Endothelial cell of umbilical vein (primary cell): ENCODE data around the gene RNF222. TPM values are rescaled to one million over a fixed set of nuclear protein-coding genes. Genes with fewer than 3 reads are reported as not detected.

ENCODE experiments used
- BruUV-seq: library from RNA; stranded (reverse); fragments of 400-500 nt; replicated peaks from 2 replicates; lab custom pipeline; 2021; lab: Mats Ljungman, UMichigan
- CTCF ChIA-PET: fragments of 300-600, 350-600 bp; sonication (Branson Sonifier 250); formaldehyde crosslinking; loops from one replicate; lab custom pipeline; 2021; ENCODE audit warnings: antibody characterized with exemption, inconsistent platforms; lab: Charles Lee
- POLR2A ChIA-PET: fragments of 300-600, 350-600 bp; sonication (Branson Sonifier 250); formaldehyde crosslinking; loops from one replicate; lab custom pipeline; 2021; ENCODE audit warnings: antibody characterized with exemption, inconsistent platforms; lab: Charles Lee
- DNase-seq: peaks from one replicate; pipeline ENCODE4 v3.0.0-alpha.2; 2011; ENCODE audit warnings: low read depth, low spot score
- FAIRE-seq: peaks from 2 replicates; lab custom pipeline; 2011; peaks lifted over from hg19 to GRCh38; lab: Jason Lieb, UNC
- H2AFZ ChIP-seq: 2 replicates; pipeline ENCODE4 v1.6.0; 2012; ENCODE audit warnings: low read depth, low read length, control low read depth, inconsistent platforms
- H3K27ac ChIP-seq: 2 replicates; pipeline ENCODE4 v1.5.1; 2011; ENCODE audit warnings: low read depth, mild to moderate bottlenecking, control low read depth, low read length, moderate library complexity; ENCODE audit not compliant: insufficient read depth
- H3K27me3 ChIP-seq, 2 experiments: 2 replicates each; pipeline versions ENCODE4 v1.6.0 to v1.6.1; 2011; ENCODE audit warnings: low read length in 2 of 2, mixed read lengths in 1 of 2; ENCODE audit not compliant: control insufficient read depth in 2 of 2, insufficient read depth in 2 of 2
- H3K36me3 ChIP-seq, 2 experiments: 2 replicates in 1 of 2; 3 replicates in 1 of 2; pipeline ENCODE4 v1.5.1; 2011; ENCODE audit warnings: low read length in 2 of 2, mild to moderate bottlenecking in 1 of 2, moderate library complexity in 1 of 2; ENCODE audit not compliant: control insufficient read depth in 2 of 2, insufficient read depth in 2 of 2; ENCODE audit errors: extremely low read depth in 1 of 2
- H3K4me1 ChIP-seq: 3 replicates; pipeline ENCODE4 v1.5.1; 2011; ENCODE audit warnings: mild to moderate bottlenecking, low read length; ENCODE audit not compliant: control insufficient read depth, insufficient read depth; ENCODE audit errors: extremely low read depth
- H3K4me2 ChIP-seq: 2 replicates; pipeline ENCODE4 v1.6.1; 2011; ENCODE audit warnings: low read length, control low read depth, mixed read lengths; ENCODE audit not compliant: insufficient read depth
- H3K4me3 ChIP-seq, 3 experiments: fragments of 200-600 bp in 1 of 3; sonication (generic), shearing (Covaris generic) in 1 of 3; replicated peaks in 1 of 3; 2 replicates each; pipeline ENCODE4 v1.5.1; 2011 to 2016; ENCODE audit warnings: control low read depth in 3 of 3, low read length in 3 of 3, mild to moderate bottlenecking in 2 of 3, inconsistent platforms in 1 of 3, low read depth in 1 of 3, moderate library complexity in 1 of 3; ENCODE audit not compliant: insufficient read depth in 1 of 3
- H3K79me2 ChIP-seq: 2 replicates; pipeline ENCODE4 v1.6.0; 2012; ENCODE audit warnings: low read length, inconsistent platforms; ENCODE audit not compliant: control insufficient read depth, insufficient read depth
- H3K9ac ChIP-seq: replicated peaks from 2 replicates; pipeline ENCODE3; 2011; ENCODE audit warnings: low read length, control low read depth; ENCODE audit not compliant: insufficient read depth; ENCODE audit errors: extremely low read depth
- H3K9me1 ChIP-seq: replicated peaks from 3 replicates; pipeline ENCODE4 v1.6.0; 2011; ENCODE audit warnings: mild to moderate bottlenecking, low read length; ENCODE audit not compliant: control insufficient read depth, insufficient read depth; ENCODE audit errors: extremely low read depth
- H3K9me3 ChIP-seq: replicated peaks from 2 replicates; pipeline ENCODE4 v1.5.1; 2012; ENCODE audit warnings: low read length, inconsistent platforms; ENCODE audit not compliant: control insufficient read depth, insufficient read depth
- H4K20me1 ChIP-seq: replicated peaks from 2 replicates; pipeline ENCODE3; 2011; ENCODE audit warnings: mild to moderate bottlenecking, low read length; ENCODE audit not compliant: control insufficient read depth, insufficient read depth; ENCODE audit errors: extremely low read depth
- EZH2 ChIP-seq: IDR thresholded peaks from 2 replicates; pipeline ENCODE4 v1.6.1; 2012; ENCODE audit warnings: borderline replicate concordance, low read depth, mild to moderate bottlenecking, moderate library complexity, low read length, inconsistent platforms; ENCODE audit not compliant: severe bottlenecking
- FOS ChIP-seq: IDR thresholded peaks from 2 replicates; pipeline ENCODE4 v1.6.1; 2011; ENCODE audit warnings: mild to moderate bottlenecking, low read length, moderate library complexity, borderline replicate concordance; ENCODE audit not compliant: insufficient read depth
- GATA2 ChIP-seq: IDR thresholded peaks from 2 replicates; pipeline ENCODE4 v1.7.0; 2011; ENCODE audit warnings: low read depth, mild to moderate bottlenecking, moderate library complexity, mixed read lengths, low read length; ENCODE audit not compliant: insufficient read length, insufficient read depth
- JUN ChIP-seq: IDR thresholded peaks from 2 replicates; pipeline ENCODE4 v1.6.1; 2011; ENCODE audit warnings: borderline replicate concordance, low read depth; ENCODE audit not compliant: insufficient read length, insufficient read depth
- MYC ChIP-seq: IDR thresholded peaks from one replicate; pipeline ENCODE4 v1.6.1; 2011; ENCODE audit warnings: mild to moderate bottlenecking, low read depth, low read length
- POLR2A ChIP-seq: IDR thresholded peaks from 2 replicates; pipeline ENCODE4 v1.6.1; 2012; ENCODE audit warnings: low read depth, mild to moderate bottlenecking, control low read depth, low read length
- POLR2AphosphoS5 ChIP-seq: IDR thresholded peaks from 2 replicates; pipeline ENCODE4 v1.6.1; 2012; ENCODE audit warnings: low read depth, mild to moderate bottlenecking, control low read depth, low read length, moderate library complexity; ENCODE audit not compliant: insufficient read depth
- dilution Hi-C: fragments of 300-500 bp; cut with MboI; formaldehyde crosslinking; loops from one replicate; pipeline ENCODE4 v1.15.0; 2019; ENCODE audit warnings: low sequenced_read_pairs; ENCODE audit not compliant: extremely low pct_ligation_motif_present
- intact Hi-C: fragments of 100-400 bp; cut with micrococcal nuclease; formaldehyde crosslinking; loops from one replicate; pipeline ENCODE4 v1.10.0; 2022
- polyA plus RNA-seq, 4 experiments: library from polyadenylated mRNA; depleted of rRNA in 3 of 4; stranded (reverse) in 3 of 4; unstranded in 1 of 4; fragments of >200 nt; gene quantifications; 2 replicates each; pipeline versions ENCODE4 v1.2.1 to v1.2.3, GENCODE V29; 2011 to 2012; ENCODE audit warnings: missing spikeins in 1 of 4
- total RNA-seq: library from RNA; stranded (reverse); gene quantifications from 2 replicates; pipeline ENCODE4 v1.2.3, GENCODE V29; 2021
- TF ChIP-seq, protein P1 (sequence below): IDR thresholded peaks from 2 replicates; pipeline ENCODE4 v1.6.1; 2011; ENCODE audit not compliant: insufficient read depth, insufficient read length
- TF ChIP-seq, protein P2 (sequence below), 2 donors: IDR thresholded peaks; 1 replicate in 1 of 2; 2 replicates in 1 of 2; pipeline ENCODE4 v1.5.1; 2011; ENCODE audit warnings: low read length in 2 of 2, mild to moderate bottlenecking in 2 of 2, moderate library complexity in 2 of 2, control low read depth in 1 of 2, inconsistent platforms in 1 of 2, low read depth in 1 of 2; ENCODE audit not compliant: insufficient read depth in 1 of 2; ENCODE audit errors: extremely low read depth in 1 of 2

The RNF222 gene
- total and polyA plus RNA-seq, 2 donors (not counting 3 experiments of a cell fraction or from before 2014, with no cell fraction given) = not detected

DNA sequence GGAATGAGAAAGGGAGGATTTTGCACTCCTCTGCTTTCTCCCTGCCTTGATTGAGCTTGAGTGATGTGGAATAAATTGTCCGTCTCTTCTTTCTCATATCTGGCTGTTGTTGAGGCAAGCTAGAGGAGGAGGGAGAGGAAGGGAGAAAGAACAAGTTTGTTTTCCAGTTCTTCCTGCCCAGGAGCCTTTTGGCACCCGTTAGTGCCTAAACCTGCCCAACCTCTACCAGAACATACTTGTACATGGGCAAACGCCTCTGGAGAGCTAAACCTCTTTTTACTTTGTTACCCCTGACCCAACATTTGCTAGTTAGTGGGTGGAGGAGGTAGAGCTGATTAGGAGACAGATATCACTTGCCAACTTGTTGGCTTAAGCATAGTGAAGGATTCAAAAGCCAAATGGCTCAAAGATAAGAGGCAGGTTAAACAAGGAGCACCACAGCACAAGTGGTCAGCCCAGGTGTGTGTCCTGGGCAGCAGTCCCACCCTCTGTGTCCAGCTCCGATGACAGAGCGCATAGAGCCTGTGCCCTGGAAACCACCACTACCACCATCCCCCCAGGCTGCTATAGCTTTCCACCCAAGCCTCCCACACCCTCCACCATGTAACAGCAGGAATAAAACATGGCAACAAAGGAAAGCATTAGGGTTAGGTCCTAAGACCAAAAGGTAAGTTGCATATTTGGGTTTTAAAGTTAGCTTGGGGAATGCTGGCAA lies 51.5 kb downstream of the RNF222 start:
- Histone ChIP-seq H3K36me3 (no peaks in the 10 kb centered on the region), H3K4me3 (no peak overlapping the region), H4K20me1 (no peaks in the 10 kb centered on the region), H3K9me1 (no peaks in the 10 kb centered on the region), H3K79me2 (no peaks in the 10 kb centered on the region), H3K27ac (no peak overlapping the region), H3K27me3 (peaks cover 10 to 16% of the 10 kb centered on the region in 2 experiments), H3K4me1 (no peaks in the 10 kb centered on the region), H3K9ac (no peak overlapping the region), H3K9me3 (no peaks in the 10 kb centered on the region), H3K4me2 (no peak overlapping the region), H2AFZ (no peak overlapping the region)
- CTCF ChIA-PET = interaction anchor here (1.1 to 1.2 kb wide), 3 partner anchors 14 to 45 kb away, joined by 3 to 4 read pairs (median 3); no protein-coding TSS in a partner anchor
- intact Hi-C loops = no loop called here
- dilution Hi-C loops = no loop called here
- POLR2A ChIA-PET = no interaction called here
- DNase-seq = no peak
- no peak for TF ChIP-seq JUN
- TF ChIP-seq EZH2 = no peak
- no peak for TF ChIP-seq FOS
- TF ChIP-seq, protein P1, sequence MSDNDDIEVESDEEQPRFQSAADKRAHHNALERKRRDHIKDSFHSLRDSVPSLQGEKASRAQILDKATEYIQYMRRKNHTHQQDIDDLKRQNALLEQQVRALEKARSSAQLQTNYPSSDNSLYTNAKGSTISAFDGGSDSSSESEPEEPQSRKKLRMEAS = no peak
- no peak for TF ChIP-seq POLR2AphosphoS5
- TF ChIP-seq POLR2A = no peak
- TF ChIP-seq, protein P2, sequence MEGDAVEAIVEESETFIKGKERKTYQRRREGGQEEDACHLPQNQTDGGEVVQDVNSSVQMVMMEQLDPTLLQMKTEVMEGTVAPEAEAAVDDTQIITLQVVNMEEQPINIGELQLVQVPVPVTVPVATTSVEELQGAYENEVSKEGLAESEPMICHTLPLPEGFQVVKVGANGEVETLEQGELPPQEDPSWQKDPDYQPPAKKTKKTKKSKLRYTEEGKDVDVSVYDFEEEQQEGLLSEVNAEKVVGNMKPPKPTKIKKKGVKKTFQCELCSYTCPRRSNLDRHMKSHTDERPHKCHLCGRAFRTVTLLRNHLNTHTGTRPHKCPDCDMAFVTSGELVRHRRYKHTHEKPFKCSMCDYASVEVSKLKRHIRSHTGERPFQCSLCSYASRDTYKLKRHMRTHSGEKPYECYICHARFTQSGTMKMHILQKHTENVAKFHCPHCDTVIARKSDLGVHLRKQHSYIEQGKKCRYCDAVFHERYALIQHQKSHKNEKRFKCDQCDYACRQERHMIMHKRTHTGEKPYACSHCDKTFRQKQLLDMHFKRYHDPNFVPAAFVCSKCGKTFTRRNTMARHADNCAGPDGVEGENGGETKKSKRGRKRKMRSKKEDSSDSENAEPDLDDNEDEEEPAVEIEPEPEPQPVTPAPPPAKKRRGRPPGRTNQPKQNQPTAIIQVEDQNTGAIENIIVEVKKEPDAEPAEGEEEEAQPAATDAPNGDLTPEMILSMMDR (IDR thresholded peaks at IDR 0.05; ENCODE audit: extremely low read depth in 1 of 2, insufficient read depth in 1 of 2, low read depth in 1 of 2, low read length in 2 of 2) = no peak
- no peak for TF ChIP-seq MYC
- no peak for TF ChIP-seq GATA2
- FAIRE-seq = no peak
- BruUV-seq = no TSS peak
